Endothelial cell of umbilical vein (primary cell): ENCODE measurements around the gene OR5T2. TPM values are rescaled to one million over a fixed set of nuclear protein-coding genes. Genes with fewer than 3 reads are reported as not detected.

Experiments
- BruUV-seq: library from RNA; stranded (reverse); fragments of 400-500 nt; replicated peaks from 2 replicates; lab custom pipeline; 2021; lab: Mats Ljungman, UMichigan
- CTCF ChIA-PET: fragments of 300-600, 350-600 bp; sonication (Branson Sonifier 250); formaldehyde crosslinking; loops from one replicate; lab custom pipeline; 2021; ENCODE audit warnings: antibody characterized with exemption, inconsistent platforms; lab: Charles Lee
- POLR2A ChIA-PET: fragments of 300-600, 350-600 bp; sonication (Branson Sonifier 250); formaldehyde crosslinking; loops from one replicate; lab custom pipeline; 2021; ENCODE audit warnings: antibody characterized with exemption, inconsistent platforms; lab: Charles Lee
- DNase-seq: peaks from one replicate; pipeline ENCODE4 v3.0.0-alpha.2; 2011; ENCODE audit warnings: low read depth, low spot score
- FAIRE-seq: peaks from 2 replicates; lab custom pipeline; 2011; peaks lifted over from hg19 to GRCh38; lab: Jason Lieb, UNC
- H2AFZ ChIP-seq: 2 replicates; pipeline ENCODE4 v1.6.0; 2012; ENCODE audit warnings: low read depth, low read length, control low read depth, inconsistent platforms
- H3K27ac ChIP-seq: 2 replicates; pipeline ENCODE4 v1.5.1; 2011; ENCODE audit warnings: low read depth, mild to moderate bottlenecking, control low read depth, low read length, moderate library complexity; ENCODE audit not compliant: insufficient read depth
- H3K27me3 ChIP-seq, 2 experiments: 2 replicates each; pipeline versions ENCODE4 v1.6.0 to v1.6.1; 2011; ENCODE audit warnings: low read length in 2 of 2, mixed read lengths in 1 of 2; ENCODE audit not compliant: control insufficient read depth in 2 of 2, insufficient read depth in 2 of 2
- H3K36me3 ChIP-seq, 2 experiments: 2 replicates in 1 of 2; 3 replicates in 1 of 2; pipeline ENCODE4 v1.5.1; 2011; ENCODE audit warnings: low read length in 2 of 2, mild to moderate bottlenecking in 1 of 2, moderate library complexity in 1 of 2; ENCODE audit not compliant: control insufficient read depth in 2 of 2, insufficient read depth in 2 of 2; ENCODE audit errors: extremely low read depth in 1 of 2
- H3K4me1 ChIP-seq: 3 replicates; pipeline ENCODE4 v1.5.1; 2011; ENCODE audit warnings: mild to moderate bottlenecking, low read length; ENCODE audit not compliant: control insufficient read depth, insufficient read depth; ENCODE audit errors: extremely low read depth
- H3K4me2 ChIP-seq: 2 replicates; pipeline ENCODE4 v1.6.1; 2011; ENCODE audit warnings: low read length, control low read depth, mixed read lengths; ENCODE audit not compliant: insufficient read depth
- H3K4me3 ChIP-seq, 3 experiments: fragments of 200-600 bp in 1 of 3; sonication (generic), shearing (Covaris generic) in 1 of 3; replicated peaks in 1 of 3; 2 replicates each; pipeline ENCODE4 v1.5.1; 2011 to 2016; ENCODE audit warnings: control low read depth in 3 of 3, low read length in 3 of 3, mild to moderate bottlenecking in 2 of 3, inconsistent platforms in 1 of 3, low read depth in 1 of 3, moderate library complexity in 1 of 3; ENCODE audit not compliant: insufficient read depth in 1 of 3
- H3K79me2 ChIP-seq: 2 replicates; pipeline ENCODE4 v1.6.0; 2012; ENCODE audit warnings: low read length, inconsistent platforms; ENCODE audit not compliant: control insufficient read depth, insufficient read depth
- H3K9ac ChIP-seq: replicated peaks from 2 replicates; pipeline ENCODE3; 2011; ENCODE audit warnings: low read length, control low read depth; ENCODE audit not compliant: insufficient read depth; ENCODE audit errors: extremely low read depth
- H3K9me1 ChIP-seq: replicated peaks from 3 replicates; pipeline ENCODE4 v1.6.0; 2011; ENCODE audit warnings: mild to moderate bottlenecking, low read length; ENCODE audit not compliant: control insufficient read depth, insufficient read depth; ENCODE audit errors: extremely low read depth
- H3K9me3 ChIP-seq: replicated peaks from 2 replicates; pipeline ENCODE4 v1.5.1; 2012; ENCODE audit warnings: low read length, inconsistent platforms; ENCODE audit not compliant: control insufficient read depth, insufficient read depth
- H4K20me1 ChIP-seq: replicated peaks from 2 replicates; pipeline ENCODE3; 2011; ENCODE audit warnings: mild to moderate bottlenecking, low read length; ENCODE audit not compliant: control insufficient read depth, insufficient read depth; ENCODE audit errors: extremely low read depth
- EZH2 ChIP-seq: IDR thresholded peaks from 2 replicates; pipeline ENCODE4 v1.6.1; 2012; ENCODE audit warnings: borderline replicate concordance, low read depth, mild to moderate bottlenecking, moderate library complexity, low read length, inconsistent platforms; ENCODE audit not compliant: severe bottlenecking
- FOS ChIP-seq: IDR thresholded peaks from 2 replicates; pipeline ENCODE4 v1.6.1; 2011; ENCODE audit warnings: mild to moderate bottlenecking, low read length, moderate library complexity, borderline replicate concordance; ENCODE audit not compliant: insufficient read depth
- GATA2 ChIP-seq: IDR thresholded peaks from 2 replicates; pipeline ENCODE4 v1.7.0; 2011; ENCODE audit warnings: low read depth, mild to moderate bottlenecking, moderate library complexity, mixed read lengths, low read length; ENCODE audit not compliant: insufficient read length, insufficient read depth
- JUN ChIP-seq: IDR thresholded peaks from 2 replicates; pipeline ENCODE4 v1.6.1; 2011; ENCODE audit warnings: borderline replicate concordance, low read depth; ENCODE audit not compliant: insufficient read length, insufficient read depth
- MAX ChIP-seq: IDR thresholded peaks from 2 replicates; pipeline ENCODE4 v1.6.1; 2011; ENCODE audit not compliant: insufficient read depth, insufficient read length
- MYC ChIP-seq: IDR thresholded peaks from one replicate; pipeline ENCODE4 v1.6.1; 2011; ENCODE audit warnings: mild to moderate bottlenecking, low read depth, low read length
- POLR2AphosphoS5 ChIP-seq: IDR thresholded peaks from 2 replicates; pipeline ENCODE4 v1.6.1; 2012; ENCODE audit warnings: low read depth, mild to moderate bottlenecking, control low read depth, low read length, moderate library complexity; ENCODE audit not compliant: insufficient read depth
- dilution Hi-C: fragments of 300-500 bp; cut with MboI; formaldehyde crosslinking; loops from one replicate; pipeline ENCODE4 v1.15.0; 2019; ENCODE audit warnings: low sequenced_read_pairs; ENCODE audit not compliant: extremely low pct_ligation_motif_present
- intact Hi-C: fragments of 100-400 bp; cut with micrococcal nuclease; formaldehyde crosslinking; loops from one replicate; pipeline ENCODE4 v1.10.0; 2022
- polyA plus RNA-seq, 4 experiments: library from polyadenylated mRNA; depleted of rRNA in 3 of 4; stranded (reverse) in 3 of 4; unstranded in 1 of 4; fragments of >200 nt; gene quantifications; 2 replicates each; pipeline versions ENCODE4 v1.2.1 to v1.2.3, GENCODE V29; 2011 to 2012; ENCODE audit warnings: missing spikeins in 1 of 4
- total RNA-seq: library from RNA; stranded (reverse); gene quantifications from 2 replicates; pipeline ENCODE4 v1.2.3, GENCODE V29; 2021
- TF ChIP-seq, protein P1 (sequence below), 2 donors: IDR thresholded peaks; 1 replicate in 1 of 2; 2 replicates in 1 of 2; pipeline ENCODE4 v1.5.1; 2011; ENCODE audit warnings: low read length in 2 of 2, mild to moderate bottlenecking in 2 of 2, moderate library complexity in 2 of 2, control low read depth in 1 of 2, inconsistent platforms in 1 of 2, low read depth in 1 of 2; ENCODE audit not compliant: insufficient read depth in 1 of 2; ENCODE audit errors: extremely low read depth in 1 of 2

The OR5T2 gene
- total and polyA plus RNA-seq, 2 donors (not counting 3 experiments of a cell fraction or from before 2014, with no cell fraction given): not detected

- Histone ChIP-seq H3K36me3 (no peaks in the 10 kb centered on the region), H3K4me3 (no peak overlapping the region), H3K4me2 (no peak overlapping the region), H3K27ac (no peak overlapping the region), H3K79me2 (no peaks in the 10 kb centered on the region), H2AFZ (no peak overlapping the region), H3K4me1 (no peaks in the 10 kb centered on the region), H4K20me1 (no peaks in the 10 kb centered on the region), H3K9me3 (peaks cover 4% of the 10 kb centered on the region), H3K9ac (no peak overlapping the region), H3K9me1 (no peaks in the 10 kb centered on the region), H3K27me3 (no peaks in the 10 kb centered on the region)
- no peak for TF ChIP-seq GATA2
- no peak for TF ChIP-seq POLR2AphosphoS5
- no peak for TF ChIP-seq MYC
- TF ChIP-seq, protein P1, sequence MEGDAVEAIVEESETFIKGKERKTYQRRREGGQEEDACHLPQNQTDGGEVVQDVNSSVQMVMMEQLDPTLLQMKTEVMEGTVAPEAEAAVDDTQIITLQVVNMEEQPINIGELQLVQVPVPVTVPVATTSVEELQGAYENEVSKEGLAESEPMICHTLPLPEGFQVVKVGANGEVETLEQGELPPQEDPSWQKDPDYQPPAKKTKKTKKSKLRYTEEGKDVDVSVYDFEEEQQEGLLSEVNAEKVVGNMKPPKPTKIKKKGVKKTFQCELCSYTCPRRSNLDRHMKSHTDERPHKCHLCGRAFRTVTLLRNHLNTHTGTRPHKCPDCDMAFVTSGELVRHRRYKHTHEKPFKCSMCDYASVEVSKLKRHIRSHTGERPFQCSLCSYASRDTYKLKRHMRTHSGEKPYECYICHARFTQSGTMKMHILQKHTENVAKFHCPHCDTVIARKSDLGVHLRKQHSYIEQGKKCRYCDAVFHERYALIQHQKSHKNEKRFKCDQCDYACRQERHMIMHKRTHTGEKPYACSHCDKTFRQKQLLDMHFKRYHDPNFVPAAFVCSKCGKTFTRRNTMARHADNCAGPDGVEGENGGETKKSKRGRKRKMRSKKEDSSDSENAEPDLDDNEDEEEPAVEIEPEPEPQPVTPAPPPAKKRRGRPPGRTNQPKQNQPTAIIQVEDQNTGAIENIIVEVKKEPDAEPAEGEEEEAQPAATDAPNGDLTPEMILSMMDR (IDR thresholded peaks at IDR 0.05; ENCODE audit: extremely low read depth in 1 of 2, insufficient read depth in 1 of 2, low read depth in 1 of 2, low read length in 2 of 2): no peak
- no peak for TF ChIP-seq FOS
- TF ChIP-seq JUN: no peak
- no peak for TF ChIP-seq MAX
- TF ChIP-seq EZH2: no peak
- dilution Hi-C loops: no loop called here
- POLR2A ChIA-PET: no interaction called here
- intact Hi-C loops: no loop called here
- CTCF ChIA-PET: no interaction called here
- no TSS peak for BruUV-seq
- DNase-seq (no peak), FAIRE-seq (no peak)
Observed at GRCh38 chr11:56183459-56183858, 50.6 kb downstream of the OR5T2 start.

Other genes starting within 250 kb of the OR5T2 start
- gene OR5F1, start 239.6 kb downstream of the OR5T2 start, total RNA-seq: not detected in 2 replicates
- gene OR5F1, start 239.6 kb downstream of the OR5T2 start, polyA plus RNA-seq: not detected in 2 replicates
- not detected in 2 replicates for gene OR5AS1, start 206.6 kb downstream of the OR5T2 start, total RNA-seq
- gene OR5AS1, start 206.6 kb downstream of the OR5T2 start, polyA plus RNA-seq: not detected in 2 replicates
- not detected in 2 replicates for gene OR8I2, start 140.9 kb downstream of the OR5T2 start, total RNA-seq
- not detected in 2 replicates for gene OR8I2, start 140.9 kb downstream of the OR5T2 start, polyA plus RNA-seq
- gene OR8H2, start 130.6 kb downstream of the OR5T2 start, total RNA-seq: not detected in 2 replicates
- not detected in 2 replicates for gene OR8H2, start 130.6 kb downstream of the OR5T2 start, polyA plus RNA-seq
- gene OR8H3, start 111.9 kb downstream of the OR5T2 start, total RNA-seq: not detected in 2 replicates
- not detected in 2 replicates for gene OR8H3, start 111.9 kb downstream of the OR5T2 start, polyA plus RNA-seq
- not detected in 2 replicates for gene OR8J3, start 94.1 kb downstream of the OR5T2 start, total RNA-seq
- gene OR8J3, start 94.1 kb downstream of the OR5T2 start, polyA plus RNA-seq: not detected in 2 replicates
- not detected in 2 replicates for gene OR8K5, start 73.9 kb downstream of the OR5T2 start, total RNA-seq
- gene OR8K5, start 73.9 kb downstream of the OR5T2 start, polyA plus RNA-seq: not detected in 2 replicates
- not detected in 2 replicates for gene OR5J2, start 57.6 kb downstream of the OR5T2 start, total RNA-seq
- not detected in 2 replicates for gene OR5J2, start 57.6 kb downstream of the OR5T2 start, polyA plus RNA-seq
- gene OR5T3, start 18.0 kb upstream of the OR5T2 start, total RNA-seq: not detected in 2 replicates
- gene OR5T3, start 18.0 kb upstream of the OR5T2 start, polyA plus RNA-seq: not detected in 2 replicates
- not detected in 2 replicates for gene OR5T1, start 39.9 kb upstream of the OR5T2 start, total RNA-seq
- not detected in 2 replicates for gene OR5T1, start 39.9 kb upstream of the OR5T2 start, polyA plus RNA-seq
- gene OR8H1, start 58.0 kb upstream of the OR5T2 start, total RNA-seq: not detected in 2 replicates
- not detected in 2 replicates for gene OR8H1, start 58.0 kb upstream of the OR5T2 start, polyA plus RNA-seq
- not detected in 2 replicates for gene OR8K3, start 80.9 kb upstream of the OR5T2 start, total RNA-seq
- not detected in 2 replicates for gene OR8K3, start 80.9 kb upstream of the OR5T2 start, polyA plus RNA-seq
- gene OR8K1, start 111.8 kb upstream of the OR5T2 start, total RNA-seq: not detected in 2 replicates
- gene OR8K1, start 111.8 kb upstream of the OR5T2 start, polyA plus RNA-seq: not detected in 2 replicates
- gene OR8J1, start 120.0 kb upstream of the OR5T2 start, total RNA-seq: not detected in 2 replicates
- gene OR8J1, start 120.0 kb upstream of the OR5T2 start, polyA plus RNA-seq: not detected in 2 replicates
- not detected in 2 replicates for gene OR8U1, start 141.4 kb upstream of the OR5T2 start, total RNA-seq
- gene OR8U1, start 141.4 kb upstream of the OR5T2 start, polyA plus RNA-seq: not detected in 2 replicates
- gene OR5AL1, start 178.4 kb upstream of the OR5T2 start, total RNA-seq: not detected in 2 replicates
- gene OR5AL1, start 178.4 kb upstream of the OR5T2 start, polyA plus RNA-seq: not detected in 2 replicates
- not detected in 2 replicates for gene OR5M3, start 239.1 kb upstream of the OR5T2 start, total RNA-seq
- not detected in 2 replicates for gene OR5M3, start 239.1 kb upstream of the OR5T2 start, polyA plus RNA-seq